ENCODE data around the gene NAV3.

- TF ChIP-seq, protein P1, sequence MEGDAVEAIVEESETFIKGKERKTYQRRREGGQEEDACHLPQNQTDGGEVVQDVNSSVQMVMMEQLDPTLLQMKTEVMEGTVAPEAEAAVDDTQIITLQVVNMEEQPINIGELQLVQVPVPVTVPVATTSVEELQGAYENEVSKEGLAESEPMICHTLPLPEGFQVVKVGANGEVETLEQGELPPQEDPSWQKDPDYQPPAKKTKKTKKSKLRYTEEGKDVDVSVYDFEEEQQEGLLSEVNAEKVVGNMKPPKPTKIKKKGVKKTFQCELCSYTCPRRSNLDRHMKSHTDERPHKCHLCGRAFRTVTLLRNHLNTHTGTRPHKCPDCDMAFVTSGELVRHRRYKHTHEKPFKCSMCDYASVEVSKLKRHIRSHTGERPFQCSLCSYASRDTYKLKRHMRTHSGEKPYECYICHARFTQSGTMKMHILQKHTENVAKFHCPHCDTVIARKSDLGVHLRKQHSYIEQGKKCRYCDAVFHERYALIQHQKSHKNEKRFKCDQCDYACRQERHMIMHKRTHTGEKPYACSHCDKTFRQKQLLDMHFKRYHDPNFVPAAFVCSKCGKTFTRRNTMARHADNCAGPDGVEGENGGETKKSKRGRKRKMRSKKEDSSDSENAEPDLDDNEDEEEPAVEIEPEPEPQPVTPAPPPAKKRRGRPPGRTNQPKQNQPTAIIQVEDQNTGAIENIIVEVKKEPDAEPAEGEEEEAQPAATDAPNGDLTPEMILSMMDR (IDR thresholded peaks at IDR 0.05), result no peak
- TF ChIP-seq POLR2AphosphoS5 (IDR thresholded peaks at IDR 0.05; ENCODE audit: low read depth, low read length) (no peak), SIN3A (IDR thresholded peaks at IDR 0.05; ENCODE audit: borderline replicate concordance, insufficient read depth, low read depth, low read length) (no peak), TCF7L2 (IDR thresholded peaks at IDR 0.05; ENCODE audit: low read depth, low read length) (no peak)
These were observed 84.4 kb downstream of the NAV3 start for GRCh38 chr12:77915071-77915600.
